GM12891 (cell line): ENCODE results near the gene MED27.

Experiments used
- DNase-seq: peaks from one replicate; pipeline ENCODE4 v3.0.0; 2011; ENCODE audit warnings: low spot score; ENCODE audit not compliant: insufficient read length
- FAIRE-seq: peaks from 2 replicates; lab custom pipeline; 2011; peaks lifted over from hg19 to GRCh38; lab: Jason Lieb, UNC
- PAX5 ChIP-seq: IDR thresholded peaks from 2 replicates; pipeline ENCODE4 v1.6.1; 2011; ENCODE audit warnings: low read length, moderate library complexity, mild to moderate bottlenecking; ENCODE audit not compliant: insufficient read depth, severe bottlenecking
- POLR2A ChIP-seq: IDR thresholded peaks from 2 replicates; pipeline ENCODE4 v1.6.1; 2011; ENCODE audit warnings: low read depth, low read length, control low read depth
- POLR2AphosphoS5 ChIP-seq: IDR thresholded peaks from 2 replicates; pipeline ENCODE4 v1.6.1; 2011; ENCODE audit warnings: low read depth, low read length, control low read depth
- POU2F2 ChIP-seq: IDR thresholded peaks from 2 replicates; pipeline ENCODE4 v1.6.1; 2011; ENCODE audit warnings: low read depth, mild to moderate bottlenecking, control low read depth, low read length, moderate library complexity
- SPI1 ChIP-seq: IDR thresholded peaks from 2 replicates; pipeline ENCODE4 v1.6.1; 2011; ENCODE audit warnings: low read depth, low read length, control low read depth
- TAF1 ChIP-seq: IDR thresholded peaks from 2 replicates; pipeline ENCODE4 v1.6.1; 2011; ENCODE audit warnings: low read depth, low read length, control low read depth

MED27 gene

DNA sequence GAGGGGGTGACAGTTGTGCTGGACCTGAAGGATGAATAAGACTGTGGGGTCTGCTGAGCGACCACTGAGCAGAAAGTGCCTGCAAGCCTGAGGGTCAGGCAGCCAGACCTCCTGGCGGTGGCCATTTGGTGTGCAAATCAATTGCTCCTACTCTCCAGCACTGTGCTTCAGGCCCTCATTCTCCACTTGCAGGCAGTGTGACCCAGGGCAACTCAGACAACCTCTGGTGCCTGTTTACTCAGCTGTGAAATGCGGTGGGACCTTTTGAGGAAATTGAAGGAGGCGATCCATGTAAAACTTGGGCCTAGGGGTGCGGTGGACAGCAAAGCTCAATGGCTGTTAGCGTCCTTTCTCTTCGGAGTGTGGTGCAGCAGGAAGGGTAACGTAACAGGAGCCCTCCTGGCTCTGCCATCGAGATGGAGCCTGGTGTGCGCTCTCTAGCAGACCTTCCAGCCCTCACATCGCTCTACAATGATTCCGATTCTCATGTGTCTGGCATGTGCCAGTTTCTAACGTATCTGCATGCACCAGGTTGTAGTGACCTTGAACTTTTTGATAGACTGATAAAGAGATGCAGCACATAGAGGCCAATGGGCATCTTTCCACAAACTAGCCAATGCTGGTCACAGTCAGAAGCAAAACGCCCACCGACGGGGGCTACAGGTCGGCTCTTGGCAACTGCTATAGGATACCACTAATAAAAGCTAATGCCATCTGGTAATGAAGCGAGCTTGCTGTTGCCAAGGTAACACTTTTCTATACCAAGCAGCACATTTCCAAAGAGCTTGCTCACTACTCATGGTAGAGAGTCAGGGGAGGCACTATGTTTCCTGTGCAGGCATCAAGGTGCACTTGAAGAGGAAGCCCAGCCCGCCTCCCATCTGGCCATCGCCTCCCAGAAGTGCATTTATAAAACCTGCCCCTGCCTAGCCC is 180.1 kb downstream of the MED27 start:
- FAIRE-seq (no peak), DNase-seq (no peak)
- TF ChIP-seq TAF1: no peak
- no peak for TF ChIP-seq POU2F2
- no peak for TF ChIP-seq SPI1
- no peak for TF ChIP-seq PAX5
- TF ChIP-seq POLR2A: no peak
- no peak for TF ChIP-seq POLR2AphosphoS5

DNA sequence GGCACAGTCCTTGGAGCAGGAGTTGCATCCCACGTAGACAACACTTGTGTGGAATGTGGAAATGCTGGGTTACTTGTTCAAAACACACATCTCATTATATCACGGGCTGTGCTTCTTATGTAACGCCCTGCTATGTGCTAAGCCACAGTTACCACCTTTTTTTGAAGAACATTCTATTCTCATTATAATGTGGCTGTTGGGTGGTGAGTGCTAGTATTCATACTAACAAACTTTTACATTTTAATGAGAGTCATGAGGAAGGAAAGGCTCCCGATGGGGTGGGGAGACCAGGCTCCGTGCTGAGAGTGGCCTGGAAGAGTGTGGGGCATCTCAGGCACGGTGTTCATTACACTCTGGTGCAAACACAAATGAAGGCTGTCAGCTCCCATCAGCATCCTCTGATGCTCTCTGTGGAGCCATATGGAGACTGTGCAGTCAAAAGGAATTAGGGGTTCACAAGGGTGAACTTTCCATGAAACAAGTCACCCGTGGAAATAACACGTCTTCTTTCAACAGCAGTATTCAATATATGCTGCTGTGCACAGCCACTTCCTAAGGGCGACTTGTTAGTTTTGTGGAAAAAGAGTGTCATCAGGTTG is 186.7 kb downstream of the MED27 start:
- no peak for TF ChIP-seq TAF1
- FAIRE-seq: no peak

DNA sequence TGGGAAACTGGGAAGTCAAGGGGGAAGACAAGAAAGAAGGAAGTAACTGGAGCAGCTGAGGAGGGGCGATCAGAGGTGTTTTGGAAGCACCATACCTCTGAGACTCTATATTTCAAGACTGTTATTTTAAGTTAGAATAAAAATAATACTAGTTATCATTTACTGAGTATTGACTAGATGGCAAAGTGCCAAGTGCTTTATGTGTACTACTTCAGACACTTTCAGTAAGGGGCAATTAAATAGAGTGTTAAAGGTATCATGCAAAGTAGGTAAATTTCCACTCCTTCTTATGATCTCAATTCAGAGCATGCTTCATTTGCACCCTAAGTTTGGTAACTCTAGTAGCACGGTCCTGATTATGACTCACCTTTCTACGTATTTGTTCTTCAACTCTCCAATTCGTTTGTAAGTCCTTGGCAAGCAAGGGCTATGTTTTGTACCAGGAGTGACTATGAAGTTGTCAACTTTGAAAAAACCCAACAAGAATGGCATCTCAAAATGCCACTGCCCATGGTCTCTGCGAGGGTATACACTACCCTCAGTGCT is 187.4 kb downstream of the MED27 start:
- TF ChIP-seq TAF1: no peak
- TF ChIP-seq POLR2A: no peak
- TF ChIP-seq POU2F2: no peak
- no peak for TF ChIP-seq POLR2AphosphoS5
- no peak for TF ChIP-seq SPI1
- TF ChIP-seq PAX5: no peak
- no peak for FAIRE-seq
- DNase-seq: no peak

More for the DNA sequence above, 186.7 kb downstream of the MED27 start:
- DNase-seq: no peak

DNA sequence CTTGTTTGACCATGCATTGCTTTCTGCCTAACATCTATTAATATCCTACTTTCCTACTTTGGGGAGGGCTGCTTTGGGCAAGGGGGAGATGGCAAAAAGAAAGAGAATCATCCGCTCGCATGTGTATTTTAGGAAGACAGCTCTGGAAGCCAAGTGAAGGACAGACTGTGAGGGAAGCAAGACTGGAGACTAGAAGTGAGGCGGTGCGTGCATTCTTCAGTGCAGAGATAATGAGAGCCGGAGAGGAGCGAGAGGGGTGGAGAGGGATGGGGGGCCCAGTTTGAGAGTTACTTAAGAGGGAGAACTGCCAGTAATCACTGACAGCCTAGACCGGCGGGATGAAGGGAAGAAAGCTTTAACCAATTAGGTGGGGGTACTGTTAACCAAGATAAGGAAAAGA is 188.1 kb downstream of the MED27 start:
- TF ChIP-seq TAF1 (no peak), POLR2AphosphoS5 (no peak), POU2F2 (no peak), POLR2A (no peak), SPI1 (no peak), PAX5 (no peak)
- no peak for DNase-seq
- no peak for FAIRE-seq

DNA sequence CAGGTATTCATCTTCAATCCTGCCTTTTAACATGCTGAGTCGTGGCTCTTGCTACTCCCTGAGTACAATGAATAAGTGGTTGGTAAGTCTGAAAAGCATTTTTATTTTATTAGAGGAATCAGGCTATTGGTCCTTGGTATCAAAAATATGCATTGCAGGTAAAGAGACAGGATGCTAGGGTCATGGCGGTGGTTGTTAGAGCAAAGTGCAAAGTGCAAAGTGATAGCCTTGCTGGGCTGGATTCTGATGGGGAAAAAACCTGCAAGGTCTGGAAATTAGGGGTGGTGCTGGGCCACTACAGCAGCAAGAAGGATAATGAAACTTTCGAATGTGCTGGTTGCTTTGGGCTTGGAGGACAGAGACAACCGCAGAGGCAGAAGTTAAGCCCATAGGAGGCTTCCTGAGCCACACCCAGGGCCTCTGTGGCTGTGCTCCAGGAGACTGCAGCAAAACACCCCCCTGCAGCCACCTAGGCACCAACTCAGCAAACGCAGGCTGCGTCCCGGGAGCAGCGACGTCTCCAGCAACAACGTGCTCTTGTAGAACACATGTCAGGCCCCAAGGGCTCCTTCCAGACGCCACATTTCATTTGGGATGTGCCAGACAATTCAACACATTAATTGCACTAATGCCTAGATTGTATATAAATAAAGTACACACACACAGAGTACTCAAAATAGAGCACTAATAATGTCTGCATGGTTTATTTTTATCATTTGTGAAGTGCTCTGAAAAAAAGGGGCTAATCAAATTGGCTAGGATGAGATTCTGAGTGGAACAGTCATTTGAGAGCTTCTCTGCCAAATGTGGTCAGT is 190.0 kb downstream of the MED27 start:
- FAIRE-seq: no peak
- no peak for TF ChIP-seq TAF1
- no peak for TF ChIP-seq POU2F2
- no peak for TF ChIP-seq POLR2A
- no peak for TF ChIP-seq POLR2AphosphoS5
- no peak for TF ChIP-seq SPI1
- TF ChIP-seq PAX5: no peak
- no peak for DNase-seq

DNA sequence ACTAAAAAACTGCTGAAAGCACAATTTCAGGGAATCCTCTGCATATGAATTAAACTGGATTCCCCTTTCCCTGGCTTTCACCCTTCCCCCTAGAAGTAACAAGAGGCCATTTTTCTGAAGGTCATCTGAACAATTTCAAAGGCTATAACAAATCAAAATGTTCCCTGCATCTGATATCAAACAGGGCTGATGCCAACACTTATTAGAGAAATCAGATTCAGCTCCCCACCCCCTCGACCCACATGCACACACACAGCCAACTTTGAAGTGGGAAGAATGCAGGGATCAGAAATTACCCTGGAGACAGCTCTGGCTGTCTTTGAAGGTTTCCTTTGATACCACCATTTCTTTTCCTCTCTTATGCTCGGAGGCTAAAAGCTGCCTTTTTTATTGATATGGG is 190.7 kb downstream of the MED27 start:
- TF ChIP-seq PAX5 (no peak), SPI1 (no peak), TAF1 (no peak), POLR2AphosphoS5 (no peak), POU2F2 (no peak), POLR2A (no peak)
- FAIRE-seq (no peak), DNase-seq (no peak)

DNA sequence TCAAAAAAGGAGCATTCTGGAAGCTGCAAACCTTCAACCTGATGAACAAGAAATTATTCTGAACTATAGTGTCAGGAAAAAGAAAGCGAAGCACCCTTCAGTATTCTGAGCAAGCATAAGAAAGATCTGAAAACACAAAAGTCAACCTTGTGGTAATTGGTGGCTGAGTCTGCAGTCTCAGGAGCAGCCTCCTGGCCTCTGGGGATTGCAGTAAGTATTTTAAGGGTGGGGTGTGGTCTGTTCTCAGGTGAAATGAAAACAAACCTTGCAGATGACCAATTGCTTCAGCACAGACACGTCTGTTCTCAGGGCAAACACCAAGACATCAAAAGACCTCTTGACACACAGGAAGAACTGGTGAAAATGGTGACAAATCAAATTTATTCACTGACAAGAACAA is 192.0 kb downstream of the MED27 start:
- FAIRE-seq (no peak), DNase-seq (no peak)
- TF ChIP-seq TAF1: no peak
- no peak for TF ChIP-seq POU2F2
- TF ChIP-seq POLR2AphosphoS5: no peak
- TF ChIP-seq POLR2A: no peak
- TF ChIP-seq SPI1: no peak
- no peak for TF ChIP-seq PAX5

DNA sequence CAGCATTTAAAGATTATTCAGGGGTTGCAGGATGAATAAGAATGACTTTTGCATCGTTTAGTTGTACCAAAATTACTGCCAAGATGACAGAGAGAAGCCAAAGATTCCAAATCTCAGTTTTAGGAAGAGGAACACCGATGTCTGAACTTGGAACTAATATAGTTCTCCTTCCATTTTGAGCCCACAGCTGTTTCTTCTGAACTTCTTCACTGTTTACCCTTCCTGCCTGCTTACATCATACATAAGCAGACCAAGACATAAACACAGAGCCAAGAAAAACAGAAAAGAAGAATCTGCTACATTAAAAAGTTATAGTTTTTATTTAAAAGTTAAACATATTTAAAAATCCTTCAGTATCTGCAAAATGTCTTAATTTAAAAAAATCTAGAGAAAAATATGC is 192.8 kb downstream of the MED27 start:
- DNase-seq: no peak
- no peak for TF ChIP-seq POLR2A
- no peak for TF ChIP-seq SPI1
- no peak for TF ChIP-seq TAF1
- TF ChIP-seq PAX5: no peak
- TF ChIP-seq POU2F2: no peak
- no peak for TF ChIP-seq POLR2AphosphoS5
- FAIRE-seq: no peak

DNA sequence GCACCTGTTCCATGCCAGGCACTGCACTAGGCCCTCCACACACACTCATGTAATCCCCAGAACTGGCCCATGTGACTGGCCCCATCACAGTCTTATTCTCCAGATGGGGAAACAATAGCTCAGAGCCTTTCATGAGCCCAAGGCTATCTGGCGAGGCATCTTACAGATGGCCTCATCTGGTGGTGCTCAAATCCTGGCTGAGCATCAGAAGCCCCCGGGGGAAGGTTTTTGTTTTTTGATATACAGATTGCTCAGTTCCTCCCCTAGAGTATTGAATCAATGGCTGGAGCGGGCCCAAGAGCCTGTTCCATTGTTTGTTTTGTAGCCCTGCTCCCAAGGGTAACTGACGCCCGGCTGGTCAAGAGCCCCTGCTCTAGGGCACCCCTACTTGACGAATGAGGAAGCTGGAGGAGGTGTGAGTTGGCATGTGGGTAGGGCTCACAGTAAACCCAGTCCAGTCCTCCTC is 194.5 kb downstream of the MED27 start:
- DNase-seq (no peak), FAIRE-seq (no peak)

More for the DNA sequence above, 194.5 kb downstream of the MED27 start:
- TF ChIP-seq POLR2A (no peak), TAF1 (no peak), SPI1 (no peak), POLR2AphosphoS5 (no peak), PAX5 (no peak), POU2F2 (no peak)
